ENCODE results near the gene CMTM8.

Gene CMTM8

DNA sequence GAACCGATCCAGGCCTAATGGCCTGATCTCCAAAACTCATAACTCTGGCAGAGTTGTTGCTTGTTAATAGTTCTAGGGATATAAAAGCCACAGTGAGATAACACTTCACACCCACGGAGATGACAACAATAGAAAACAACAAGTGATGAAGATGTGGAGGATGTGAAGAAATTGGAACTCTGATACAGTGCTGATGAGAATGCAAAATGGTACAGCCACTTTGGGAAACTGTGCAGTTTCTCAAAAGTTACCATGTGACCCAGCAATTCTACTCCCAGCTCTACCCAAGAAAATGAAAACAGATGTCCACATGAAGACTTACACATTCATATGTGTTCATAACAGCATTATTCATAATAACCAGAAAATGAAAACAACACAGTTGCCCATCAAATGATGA, 157.0 kb downstream of the CMTM8 start:
- no peak overlapping the region for H4K12ac ChIP-seq (ENCODE audit: low read depth, low read length)
- H3K4ac ChIP-seq (ENCODE audit: low read depth, low read length), result no peak overlapping the region
- H3K79me2 ChIP-seq (ENCODE audit: control insufficient read depth, insufficient read depth, low read length, poor library complexity), result peaks cover 12% of the 10 kb centered on the region
- H3K79me1 ChIP-seq (ENCODE audit: low read length), result peaks cover 9% of the 10 kb centered on the region
- no peak overlapping the region for H4K91ac ChIP-seq (ENCODE audit: low read depth, low read length)
- H3K36me3 ChIP-seq (ENCODE audit: control insufficient read depth in 1 of 2, insufficient read depth in 2 of 2, low read length in 2 of 2), result no peaks in the 10 kb centered on the region
- H3K18ac ChIP-seq (ENCODE audit: low read length), result no peak overlapping the region
- H3K23ac ChIP-seq (ENCODE audit: low read length), result no peak overlapping the region
- no peak overlapping the region for H3K4me3 ChIP-seq (ENCODE audit: low read depth, low read length)
- no peak overlapping the region for H3K14ac ChIP-seq (ENCODE audit: low read length)
- no peak overlapping the region for H2BK120ac ChIP-seq (ENCODE audit: insufficient read depth, low read length, poor library complexity)
- no peak overlapping the region for H2BK12ac ChIP-seq (ENCODE audit: low read length)
- peaks cover 6 to 7% of the 10 kb centered on the region in 2 experiments for H3K4me1 ChIP-seq (ENCODE audit: control insufficient read depth in 1 of 2, insufficient read depth in 2 of 2, low read length in 2 of 2)
- H3K27ac ChIP-seq (ENCODE audit: low read depth, low read length), result no peak overlapping the region
- no CpG with 5 or more reads among the region's 2 CpGs for WGBS (ENCODE audit: extremely low coverage, insufficient coverage, insufficient read length)
- H3K27me3 ChIP-seq (ENCODE audit: insufficient read depth, low read length), result no peaks in the 10 kb centered on the region
- DNase-seq, result no peak
- H2AK5ac ChIP-seq (ENCODE audit: low read length), result no peak overlapping the region
- no peak overlapping the region for H2BK5ac ChIP-seq (ENCODE audit: low read depth, low read length, poor library complexity)
- H3K9ac ChIP-seq (ENCODE audit: low read length), result no peak overlapping the region
- no peak overlapping the region for H2AFZ ChIP-seq (ENCODE audit: insufficient read depth, low read length, poor library complexity)
- no peak overlapping the region for H3K4me2 ChIP-seq (ENCODE audit: low read length)
- H3K9me3 ChIP-seq (ENCODE audit: insufficient read depth, low read depth, low read length), result no peaks in the 10 kb centered on the region
- no peak overlapping the region for H4K8ac ChIP-seq (ENCODE audit: low read depth, low read length)

GRCh38 chr3:32397941-32398340, 159.5 kb downstream of the CMTM8 start:
- no peaks in the 10 kb centered on the region for H3K9me3 ChIP-seq (ENCODE audit: insufficient read depth, low read depth, low read length)
- H4K12ac ChIP-seq (ENCODE audit: low read depth, low read length), result no peak overlapping the region
- H3K79me1 ChIP-seq (ENCODE audit: low read length), result peaks cover 10% of the 10 kb centered on the region
- H2BK5ac ChIP-seq (ENCODE audit: low read depth, low read length, poor library complexity), result no peak overlapping the region
- no peak overlapping the region for H3K4me2 ChIP-seq (ENCODE audit: low read length)
- H3K4me3 ChIP-seq (ENCODE audit: low read depth, low read length), result no peak overlapping the region
- no peak overlapping the region for H2AFZ ChIP-seq (ENCODE audit: insufficient read depth, low read length, poor library complexity)
- no peak overlapping the region for H3K9ac ChIP-seq (ENCODE audit: low read length)
- DNase-seq, result no peak
- H2BK120ac ChIP-seq (ENCODE audit: insufficient read depth, low read length, poor library complexity), result no peak overlapping the region
- no peak overlapping the region for H2BK12ac ChIP-seq (ENCODE audit: low read length)
- peaks cover 4 to 5% of the 10 kb centered on the region in 2 experiments for H3K4me1 ChIP-seq (ENCODE audit: control insufficient read depth in 1 of 2, insufficient read depth in 2 of 2, low read length in 2 of 2)
- H3K27me3 ChIP-seq (ENCODE audit: insufficient read depth, low read length), result no peaks in the 10 kb centered on the region
- H4K91ac ChIP-seq (ENCODE audit: low read depth, low read length), result no peak overlapping the region
- H3K18ac ChIP-seq (ENCODE audit: low read length), result no peak overlapping the region
- H3K27ac ChIP-seq (ENCODE audit: low read depth, low read length), result no peak overlapping the region
- no peak overlapping the region for H2AK5ac ChIP-seq (ENCODE audit: low read length)
- no peak overlapping the region for H4K8ac ChIP-seq (ENCODE audit: low read depth, low read length)
- no peak overlapping the region for H3K14ac ChIP-seq (ENCODE audit: low read length)
- H3K23ac ChIP-seq (ENCODE audit: low read length), result no peak overlapping the region
- peaks cover 4% of the 10 kb centered on the region for H3K79me2 ChIP-seq (ENCODE audit: control insufficient read depth, insufficient read depth, low read length, poor library complexity)
- no peaks in the 10 kb centered on the region for H3K36me3 ChIP-seq (ENCODE audit: control insufficient read depth in 1 of 2, insufficient read depth in 2 of 2, low read length in 2 of 2)
- WGBS (ENCODE audit: extremely low coverage, insufficient coverage, insufficient read length), result no CpG with 5 or more reads among the region's 2 CpGs
- no peak overlapping the region for H3K4ac ChIP-seq (ENCODE audit: low read depth, low read length)

GRCh38 chr3:32398531-32398930, 160.1 kb downstream of the CMTM8 start:
- Histone ChIP-seq H4K91ac (ENCODE audit: low read depth, low read length) (no peak overlapping the region), H3K9ac (ENCODE audit: low read length) (no peak overlapping the region), H2AFZ (ENCODE audit: insufficient read depth, low read length, poor library complexity) (no peak overlapping the region), H3K27ac (ENCODE audit: low read depth, low read length) (no peak overlapping the region), H3K14ac (ENCODE audit: low read length) (no peak overlapping the region), H3K79me2 (ENCODE audit: control insufficient read depth, insufficient read depth, low read length, poor library complexity) (peaks cover 4% of the 10 kb centered on the region), H3K27me3 (ENCODE audit: insufficient read depth, low read length) (no peaks in the 10 kb centered on the region), H3K4me2 (ENCODE audit: low read length) (no peak overlapping the region), H3K4me3 (ENCODE audit: low read depth, low read length) (no peak overlapping the region), H4K8ac (ENCODE audit: low read depth, low read length) (no peak overlapping the region), H3K79me1 (ENCODE audit: low read length) (peaks cover 10% of the 10 kb centered on the region), H3K23ac (ENCODE audit: low read length) (no peak overlapping the region), H3K18ac (ENCODE audit: low read length) (no peak overlapping the region), H2BK12ac (ENCODE audit: low read length) (no peak overlapping the region), H4K12ac (ENCODE audit: low read depth, low read length) (no peak overlapping the region), H2BK5ac (ENCODE audit: low read depth, low read length, poor library complexity) (no peak overlapping the region), H3K9me3 (ENCODE audit: insufficient read depth, low read depth, low read length) (no peaks in the 10 kb centered on the region), H3K4me1 (ENCODE audit: control insufficient read depth in 1 of 2, insufficient read depth in 2 of 2, low read length in 2 of 2) (peaks cover 2 to 3% of the 10 kb centered on the region in 2 experiments), H3K4ac (ENCODE audit: low read depth, low read length) (no peak overlapping the region), H2BK120ac (ENCODE audit: insufficient read depth, low read length, poor library complexity) (no peak overlapping the region), H3K36me3 (ENCODE audit: control insufficient read depth in 1 of 2, insufficient read depth in 2 of 2, low read length in 2 of 2) (no peaks in the 10 kb centered on the region), H2AK5ac (ENCODE audit: low read length) (no peak overlapping the region)
- no CpG with 5 or more reads among the region's 10 CpGs for WGBS (ENCODE audit: extremely low coverage, insufficient coverage, insufficient read length)
- no peak for DNase-seq

GRCh38 chr3:32399030-32399620, 160.6 kb downstream of the CMTM8 start:
- no peak overlapping the region for H4K12ac ChIP-seq (ENCODE audit: low read depth, low read length)
- no peak overlapping the region for H3K4me2 ChIP-seq (ENCODE audit: low read length)
- peaks cover 4% of the 10 kb centered on the region for H3K79me2 ChIP-seq (ENCODE audit: control insufficient read depth, insufficient read depth, low read length, poor library complexity)
- peak overlapping the region; percentile 18 for H3K9ac ChIP-seq (ENCODE audit: low read length)
- no peak overlapping the region for H2BK5ac ChIP-seq (ENCODE audit: low read depth, low read length, poor library complexity)
- no peak overlapping the region for H3K4ac ChIP-seq (ENCODE audit: low read depth, low read length)
- H2AK5ac ChIP-seq (ENCODE audit: low read length), result no peak overlapping the region
- no peak overlapping the region for H4K8ac ChIP-seq (ENCODE audit: low read depth, low read length)
- peak; percentile 30 to 86 for DNase-seq
- no peaks in the 10 kb centered on the region for H3K36me3 ChIP-seq (ENCODE audit: control insufficient read depth in 1 of 2, insufficient read depth in 2 of 2, low read length in 2 of 2)
- H3K79me1 ChIP-seq (ENCODE audit: low read length), result peaks cover 10% of the 10 kb centered on the region
- H3K27ac ChIP-seq (ENCODE audit: low read depth, low read length), result no peak overlapping the region
- no peak overlapping the region for H2BK120ac ChIP-seq (ENCODE audit: insufficient read depth, low read length, poor library complexity)
- H4K91ac ChIP-seq (ENCODE audit: low read depth, low read length), result no peak overlapping the region
- no peaks in the 10 kb centered on the region for H3K27me3 ChIP-seq (ENCODE audit: insufficient read depth, low read length)
- H2AFZ ChIP-seq (ENCODE audit: insufficient read depth, low read length, poor library complexity), result no peak overlapping the region
- no peak overlapping the region for H3K23ac ChIP-seq (ENCODE audit: low read length)
- no peak overlapping the region for H3K14ac ChIP-seq (ENCODE audit: low read length)
- no peak overlapping the region for H3K18ac ChIP-seq (ENCODE audit: low read length)
- H2BK12ac ChIP-seq (ENCODE audit: low read length), result no peak overlapping the region
- no peaks in the 10 kb centered on the region for H3K9me3 ChIP-seq (ENCODE audit: insufficient read depth, low read depth, low read length)
- no peak overlapping the region for H3K4me3 ChIP-seq (ENCODE audit: low read depth, low read length)
- no CpG with 5 or more reads among the region's 2 CpGs for WGBS (ENCODE audit: extremely low coverage, insufficient coverage, insufficient read length)
- peaks cover 2 to 3% of the 10 kb centered on the region in 2 experiments for H3K4me1 ChIP-seq (ENCODE audit: control insufficient read depth in 1 of 2, insufficient read depth in 2 of 2, low read length in 2 of 2)

All from trophoblast cell (in vitro differentiated cells and primary cell).